ELF-1 (cell line): ENCODE measurements around the gene SND1.

ENCODE experiments used
- DNase-seq: peaks from one replicate; pipeline ENCODE4 v3.0.0-alpha.2; 2016; ENCODE audit warnings: low read depth, low spot score

The SND1 gene

GRCh38 chr7:128017862-128018845 is 366.2 kb downstream of the SND1 start:
- DNase-seq: no peak

- no peak for DNase-seq
These were observed 367.3 kb downstream of the SND1 start for GRCh38 chr7:128019288-128019687.

- DNase-seq: peak; percentile 64
These were observed 368.2 kb downstream of the SND1 start for GRCh38 chr7:128020159-128020558.

GRCh38 chr7:128021366-128021765 is 369.4 kb downstream of the SND1 start:
- peak; percentile 69 for DNase-seq

GRCh38 chr7:128022631-128023532 is 370.9 kb downstream of the SND1 start:
- peak; percentile 39 for DNase-seq

GRCh38 chr7:128024151-128024550 is 372.2 kb downstream of the SND1 start:
- DNase-seq: no peak

- no peak for DNase-seq
These were observed 373.4 kb downstream of the SND1 start for GRCh38 chr7:128025380-128025779.

- DNase-seq: no peak
These were observed 373.8 kb downstream of the SND1 start for GRCh38 chr7:128025819-128026218.

- no peak for DNase-seq
These were observed 374.6 kb downstream of the SND1 start for GRCh38 chr7:128026551-128026950.

GRCh38 chr7:128027485-128027980 is 375.5 kb downstream of the SND1 start:
- DNase-seq: no peak

GRCh38 chr7:128029405-128029995 is 377.5 kb downstream of the SND1 start:
- DNase-seq: no peak

- peak; percentile 74 for DNase-seq
These were observed 378.3 kb downstream of the SND1 start for GRCh38 chr7:128030263-128030653.

GRCh38 chr7:128030654-128031611 is 378.9 kb downstream of the SND1 start, which contains the start of gene LRRC4:
Gene LRRC4 (minus strand): TSS chr7:128031437. CDS start chr7:128030640, 797 bp downstream.
- DNase-seq: peak; percentile 64

GRCh38 chr7:128031901-128032604 is 380.1 kb downstream of the SND1 start:
- peak; percentile 70 for DNase-seq

- DNase-seq: peak; percentile 40
These were observed 380.7 kb downstream of the SND1 start for GRCh38 chr7:128032605-128033235.

- no peak for DNase-seq
These were observed 381.3 kb downstream of the SND1 start for GRCh38 chr7:128033246-128033645.

- no peak for DNase-seq
These were observed 382.8 kb downstream of the SND1 start for GRCh38 chr7:128034825-128035224.

GRCh38 chr7:128035712-128036111 is 383.7 kb downstream of the SND1 start:
- DNase-seq: no peak

GRCh38 chr7:128036226-128036940 is 384.4 kb downstream of the SND1 start:
- DNase-seq: no peak
